Psoas muscle (tissue), 8 donors: ENCODE results near the gene HES5. TPM values are rescaled to one million over a fixed set of nuclear protein-coding genes. Genes with fewer than 3 reads are reported as not detected.

Experiments
- ATAC-seq, 4 donors: fragments of 200-7000 bp; cut with Tn5 transposase; one replicate each; pipeline ENCODE4 v1.9.1; 2020; ENCODE audit warnings: moderate library complexity in 3 of 4, mild to moderate bottlenecking in 2 of 4
- DNase-seq, 2 donors: peaks; one replicate each; pipeline ENCODE4 v3.0.0-alpha.2; 2020
- H3K27ac ChIP-seq: fragments of 200-600 bp; one replicate; pipeline ENCODE4 v1.8.0; 2022
- H3K27me3 ChIP-seq, 3 donors: fragments of 200-600 bp in 1 of 3; one replicate each; pipeline versions ENCODE4 v1.6.1 to v1.8.0; 2013 to 2022; ENCODE audit warnings: low read length in 2 of 3, mild to moderate bottlenecking in 2 of 3, moderate library complexity in 1 of 3; ENCODE audit not compliant: insufficient read depth in 3 of 3
- H3K36me3 ChIP-seq, 2 donors: fragments of 200-600 bp in 1 of 2; one replicate each; pipeline versions ENCODE4 v1.6.1 to v1.8.0; 2013 to 2022; ENCODE audit warnings: low read depth in 1 of 2, mild to moderate bottlenecking in 1 of 2, moderate library complexity in 1 of 2; ENCODE audit not compliant: insufficient read depth in 1 of 2
- H3K4me1 ChIP-seq: fragments of 200-600 bp; one replicate; pipeline ENCODE4 v1.8.0; 2022
- H3K4me3 ChIP-seq: fragments of 200-600 bp; one replicate; pipeline ENCODE4 v1.8.0; 2022; ENCODE audit warnings: mild to moderate bottlenecking
- H3K9me3 ChIP-seq: fragments of 200-600 bp; one replicate; pipeline ENCODE4 v1.8.0; 2022
- CTCF ChIP-seq: fragments of 200-600 bp; IDR thresholded peaks from one replicate; pipeline ENCODE4 v1.8.0; 2022; ENCODE audit warnings: antibody characterized with exemption
- WGBS, 3 donors: extraction: QIAGEN DNeasy Blood & Tissue Kit; methylation state at CpG; one replicate each; pipeline versions ENCODE4 v1.1.6 to v1.1.7; 2013; 5-methylcytosine and 5-hydroxymethylcytosine counted together
- intact Hi-C, 2 donors: fragments of 100-400 bp; cut with DNase I; formaldehyde crosslinking; loops; one replicate each; pipeline versions ENCODE4 v1.11.0 to v1.14.2; 2022
- polyA plus RNA-seq, 3 donors: library from polyadenylated mRNA; stranded (reverse); fragments of 200-250 nt; gene quantifications; one replicate each; pipeline ENCODE4 v1.2.3, GENCODE V29; 2013
- total RNA-seq, 4 donors: library from RNA; stranded (reverse); fragmentation: NEBNext Ultra II Directional in 2 of 4; extraction: Animal tissue kit (Norgen Biotek cat#: 25700) in 2 of 4; gene quantifications; one replicate each; pipeline versions ENCODE4 v1.2.1 to v1.2.4, GENCODE V29; 2021 to 2023
- donor health status: healthy with polysubstance abuse.
- donor health status: DM: no; HTN: no; CAD: no; lungs with moderate emphysema.
- donor health status: Bipolar disorder and iron deficiency.
- donor health status: healthy.
- donor health status: DM: yes; HTN: yes; CAD: no.
- donor health status: DM: no; HTN: no; CAD: no.
- donor health status: DM: no; HTN: no; CAD: no.
- donor health status: DM: yes; HTN: yes; CAD: no.

Gene HES5
- total and polyA plus RNA-seq, 7 donors, result 0.13 to 0.77 (median 0.28) TPM; not detected in 1

DNA sequence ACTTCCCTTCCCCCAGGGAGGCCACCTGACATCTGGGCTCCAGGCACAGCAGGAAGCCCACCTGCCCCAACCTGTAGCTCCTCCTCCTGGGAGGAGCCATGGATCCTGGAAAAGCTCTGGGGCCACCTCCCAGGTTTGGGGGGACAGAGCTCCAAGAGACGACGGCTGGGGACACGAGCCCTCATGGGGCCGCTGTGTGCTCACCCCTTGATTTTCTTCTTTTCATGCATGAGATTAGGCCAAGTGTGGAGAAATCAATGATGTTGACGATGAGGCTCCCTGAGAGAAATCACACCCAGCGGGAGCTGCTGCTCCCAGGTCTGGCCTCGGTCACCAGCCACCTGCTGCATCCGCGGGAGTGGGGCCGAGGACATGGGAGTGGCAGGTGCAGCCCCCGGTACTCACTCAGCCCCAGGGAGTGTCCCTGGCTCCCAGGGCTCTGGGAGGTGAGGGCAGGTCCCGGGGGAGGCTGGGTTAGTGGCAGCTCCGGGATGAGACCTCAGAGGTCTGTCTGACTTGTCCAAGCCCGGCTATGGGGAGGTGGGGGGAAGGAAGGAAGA lies 34.8 kb upstream of the HES5 start:
- ATAC-seq (no peak), DNase-seq (peak in 1 of 2 donors; percentile 50)
- Histone ChIP-seq H3K4me3 (no peak overlapping the region), H3K4me1 (no peaks in the 10 kb centered on the region), H3K27me3 (peaks cover 0 to 6% (median 5%) of the 10 kb centered on the region in 3 donors), H3K27ac (no peak overlapping the region), H3K36me3 (no peaks in the 10 kb centered on the region), H3K9me3 (no peaks in the 10 kb centered on the region)
- intact Hi-C loops, result no loop called here
- 33 to 38% (median 35%) methylated on average over 13 to 14 of the region's 14 CpGs for WGBS, 3 donors
- no peak for TF ChIP-seq CTCF

DNA sequence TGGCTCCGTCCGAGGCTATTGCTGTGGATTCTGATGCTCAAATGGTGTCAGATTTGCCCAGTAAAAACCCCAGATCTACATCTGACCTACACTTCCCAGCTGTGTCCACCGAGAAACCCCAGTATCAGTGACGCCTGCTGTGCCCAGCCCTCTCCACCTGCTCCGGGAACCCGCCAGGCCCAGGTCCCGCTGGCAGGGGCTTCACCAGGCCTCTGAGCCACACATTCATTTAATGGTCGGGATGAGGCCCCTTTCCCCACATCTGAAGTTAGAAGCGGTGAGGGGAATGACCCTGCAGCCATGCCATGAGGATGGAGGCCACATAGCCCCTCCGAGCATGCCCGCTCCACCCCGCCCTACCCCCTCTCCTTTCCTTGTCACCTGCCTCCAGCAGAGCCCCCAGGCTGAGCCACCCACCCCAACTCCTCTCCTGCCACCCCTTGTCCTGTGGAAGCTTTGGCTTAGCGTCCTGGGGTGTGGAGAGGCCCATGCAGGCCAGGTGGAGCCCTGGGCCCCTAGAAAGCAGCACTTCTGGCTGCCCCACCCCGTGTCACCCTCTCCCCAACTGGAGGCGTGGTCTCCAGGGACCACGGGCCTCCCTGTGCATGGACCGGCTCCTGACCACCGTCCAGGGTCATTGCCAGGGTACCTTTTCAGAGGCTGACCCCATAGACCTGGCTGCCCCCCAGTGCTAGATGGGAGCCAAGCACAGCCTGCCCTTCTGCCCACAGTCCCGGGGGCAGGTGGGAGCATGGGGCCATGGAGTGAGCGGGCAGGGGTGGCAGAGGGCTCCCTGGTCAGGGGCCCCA lies 34.1 kb upstream of the HES5 start:
- Histone ChIP-seq H3K36me3 (no peaks in the 10 kb centered on the region), H3K9me3 (no peaks in the 10 kb centered on the region), H3K4me1 (no peaks in the 10 kb centered on the region), H3K4me3 (no peak overlapping the region), H3K27ac (no peak overlapping the region), H3K27me3 (peaks cover 0 to 6% (median 5%) of the 10 kb centered on the region in 3 donors)
- ATAC-seq, result no peak
- intact Hi-C loops, result no loop called here
- DNase-seq, result peak in 1 of 2 donors; percentile 46
- no peak for TF ChIP-seq CTCF
- 65 to 69% (median 68%) methylated on average over 19 to 20 of the region's 20 CpGs for WGBS, 3 donors

GRCh38 chr1:2563205-2563604 lies 33.1 kb upstream of the HES5 start:
- no peak for DNase-seq
- 80 to 92% (median 82%) methylated on average over 15 to 18 of the region's 18 CpGs for WGBS, 3 donors
- no peak for ATAC-seq
- Histone ChIP-seq H3K27ac (no peak overlapping the region), H3K9me3 (no peaks in the 10 kb centered on the region), H3K27me3 (peaks cover 0 to 6% (median 5%) of the 10 kb centered on the region in 3 donors), H3K4me3 (no peak overlapping the region), H3K4me1 (no peaks in the 10 kb centered on the region), H3K36me3 (no peaks in the 10 kb centered on the region)
- intact Hi-C loops, result no loop called here
- no peak for TF ChIP-seq CTCF

GRCh38 chr1:2561898-2562895 lies 32.1 kb upstream of the HES5 start:
- ATAC-seq (no peak), DNase-seq (no peak)
- WGBS, 3 donors, result 85 to 93% (median 88%) methylated on average over 21 to 24 of the region's 24 CpGs
- no peak for TF ChIP-seq CTCF
- no peaks in the 10 kb centered on the region for H3K4me1 ChIP-seq
- peaks cover 0 to 6% (median 5%) of the 10 kb centered on the region in 3 donors for H3K27me3 ChIP-seq
- no peaks in the 10 kb centered on the region for H3K36me3 ChIP-seq
- no peak overlapping the region for H3K27ac ChIP-seq
- no peak overlapping the region for H3K4me3 ChIP-seq
- intact Hi-C loops, result no loop called here
- no peaks in the 10 kb centered on the region for H3K9me3 ChIP-seq
